ENCODE data around the gene VWA8. TPM values are rescaled to one million over a fixed set of nuclear protein-coding genes. Genes with fewer than 3 reads are reported as not detected.
"Not testable (repeated sequence)": the region's sequence is repeated elsewhere in the genome, so short reads cannot be mapped to it uniquely, and the experiment has no call there.

Gene VWA8
- total and polyA plus RNA-seq, 12 donors = 7.5 to 71.6 (median 54.3) TPM

GRCh38 chr13:41954226-41954625 is 6.7 kb downstream of the VWA8 start:
- peaks cover 0 to 3% (median 0%) of the 10 kb centered on the region in 9 donors for H3K36me3 ChIP-seq
- intact Hi-C loops (cut with DNase I) = no loop called here
- H3K9me3 ChIP-seq = no peaks in the 10 kb centered on the region
- no peak for TF ChIP-seq CTCF (IDR thresholded peaks at IDR 0.05)
- no peaks in the 10 kb centered on the region for H3K27me3 ChIP-seq
- no peak overlapping the region for H3K27ac ChIP-seq
- DNase-seq (no peak), ATAC-seq (no peak)
- 97 to 100% methylated on average over 1 of the region's 1 CpG for WGBS, 2 donors
- H3K4me1 ChIP-seq = peaks cover 0 to 39% (median 26%) of the 10 kb centered on the region in 9 donors
- no peak overlapping the region for H3K4me3 ChIP-seq

GRCh38 chr13:41952749-41953148 is 8.2 kb downstream of the VWA8 start:
- Histone ChIP-seq H3K9me3 (peaks cover 0 to 6% (median 0%) of the 10 kb centered on the region in 11 donors), H3K4me1 (peaks cover 0 to 27% (median 13%) of the 10 kb centered on the region in 9 donors), H3K36me3 (peaks cover 0 to 17% (median 5%) of the 10 kb centered on the region in 9 donors), H3K4me3 (no peak overlapping the region), H3K27me3 (no peaks in the 10 kb centered on the region), H3K27ac (no peak overlapping the region)
- TF ChIP-seq CTCF (IDR thresholded peaks at IDR 0.05) = no peak
- DNase-seq (no peak), ATAC-seq (no peak)
- WGBS, 2 donors = 74 to 75% methylated on average over 3 of the region's 3 CpGs
- intact Hi-C loops (cut with DNase I) = no loop called here

GRCh38 chr13:41949104-41949503 is 11.8 kb downstream of the VWA8 start:
- peaks cover 0 to 16% (median 12%) of the 10 kb centered on the region in 9 donors for H3K4me1 ChIP-seq
- H3K27ac ChIP-seq; DNase-seq; H3K4me3 ChIP-seq; intact Hi-C loops (cut with DNase I); H3K27me3 ChIP-seq; ATAC-seq: not testable (repeated sequence)
- 77 to 90% methylated on average over 1 of the region's 1 CpG for WGBS, 2 donors
- peaks cover 0 to 48% (median 11%) of the 10 kb centered on the region in 9 donors for H3K36me3 ChIP-seq
- peaks cover 0 to 41% (median 5%) of the 10 kb centered on the region in 11 donors for H3K9me3 ChIP-seq

- H3K36me3 ChIP-seq = peaks cover 0 to 48% (median 11%) of the 10 kb centered on the region in 9 donors
- no peak overlapping the region for H3K4me3 ChIP-seq
- intact Hi-C loops (cut with DNase I) = no loop called here
- DNase-seq (no peak), ATAC-seq (no peak)
- no peaks in the 10 kb centered on the region for H3K27me3 ChIP-seq
- H3K4me1 ChIP-seq = peaks cover 0 to 20% (median 4%) of the 10 kb centered on the region in 9 donors
- no peak overlapping the region for H3K27ac ChIP-seq
- no peak for TF ChIP-seq CTCF (IDR thresholded peaks at IDR 0.05)
- H3K9me3 ChIP-seq = peaks cover 0 to 41% (median 5%) of the 10 kb centered on the region in 11 donors
These were observed 15.0 kb downstream of the VWA8 start for GRCh38 chr13:41945926-41946325.

- ATAC-seq (no peak), DNase-seq (no peak)
- H3K36me3 ChIP-seq = peaks cover 0 to 48% (median 11%) of the 10 kb centered on the region in 9 donors
- TF ChIP-seq CTCF (IDR thresholded peaks at IDR 0.05) = no peak
- H3K27me3 ChIP-seq = no peaks in the 10 kb centered on the region
- H3K27ac ChIP-seq = no peak overlapping the region
- intact Hi-C loops (cut with DNase I) = no loop called here
- H3K4me1 ChIP-seq = peaks cover 0 to 29% (median 5%) of the 10 kb centered on the region in 9 donors
- WGBS, 2 donors = 89 to 97% methylated on average over 3 of the region's 3 CpGs
- H3K9me3 ChIP-seq = peaks cover 0 to 41% (median 5%) of the 10 kb centered on the region in 11 donors
- H3K4me3 ChIP-seq = no peak overlapping the region
These were observed 16.1 kb downstream of the VWA8 start for GRCh38 chr13:41944635-41945397.

All from heart right ventricle (tissue), 16 donors.